BJ (cell line): Measurements from ENCODE around the gene JAG1. TPM values are rescaled to one million over a fixed set of nuclear protein-coding genes. Genes with fewer than 3 reads are reported as not detected.

Source experiments
- CTCF ChIA-PET: fragments of 350-600 bp; formaldehyde crosslinking; extraction: SDS; loops from one replicate; lab custom pipeline; 2021; ENCODE audit warnings: antibody characterized with exemption, inconsistent platforms; lab: Yijun Ruan, JAX
- POLR2A ChIA-PET: fragments of 300-600 bp; sonication (Branson Sonifier 250); formaldehyde crosslinking; extraction: SDS; loops from one replicate; lab custom pipeline; 2021; ENCODE audit warnings: antibody characterized with exemption; lab: Charles Lee
- DNase-seq: peaks from one replicate; pipeline ENCODE4 v3.0.0-alpha.2; 2011; ENCODE audit warnings: low read depth
- H3K27me3 ChIP-seq: 2 replicates; pipeline ENCODE4 v1.6.0; 2011; ENCODE audit warnings: low read length; ENCODE audit not compliant: control insufficient read depth, insufficient read depth
- H3K36me3 ChIP-seq: 2 replicates; pipeline ENCODE4 v1.5.1; 2011; ENCODE audit warnings: low read length; ENCODE audit not compliant: control insufficient read depth, insufficient read depth
- H3K4me3 ChIP-seq: 2 replicates; pipeline ENCODE4 v1.5.1; 2011; ENCODE audit warnings: low read depth, mild to moderate bottlenecking, control low read depth, low read length
- CTCF ChIP-seq: IDR thresholded peaks from 2 replicates; pipeline ENCODE4 v1.5.1; 2011; ENCODE audit warnings: low read depth, mild to moderate bottlenecking, control low read depth, inconsistent platforms, low read length, moderate library complexity; ENCODE audit not compliant: insufficient read depth
- polyA plus RNA-seq: library from polyadenylated mRNA; depleted of rRNA; stranded (reverse); fragments of >200 nt; gene quantifications from 2 replicates; pipeline ENCODE4 v1.2.3, GENCODE V29; 2011

The JAG1 gene
- polyA plus RNA-seq, 1 experiment, result 19.9 TPM

GRCh38 chr20:10655720-10656669 is 17.8 kb downstream of the JAG1 start:
- H3K4me3 ChIP-seq, result no peak overlapping the region
- no peak for TF ChIP-seq CTCF
- H3K36me3 ChIP-seq, result peaks cover 8% of the 10 kb centered on the region
- ChIA-PET CTCF (interaction anchor here (1.1 kb wide), 1 partner anchor 119 kb away, joined by 3 read pairs; no protein-coding TSS in a partner anchor), POLR2A (no interaction called here)
- no peaks in the 10 kb centered on the region for H3K27me3 ChIP-seq
- DNase-seq, result no peak

- TF ChIP-seq CTCF, result no peak
- POLR2A ChIA-PET, result no interaction called here
- CTCF ChIA-PET, result no interaction called here
- Histone ChIP-seq H3K36me3 (peaks cover 5% of the 10 kb centered on the region; the same call in 1 of the 2 replicates), H3K4me3 (no peak overlapping the region), H3K27me3 (no peaks in the 10 kb centered on the region)
- DNase-seq, result no peak
These were observed 19.2 kb downstream of the JAG1 start for GRCh38 chr20:10654630-10655029.

GRCh38 chr20:10654250-10654610 is 19.6 kb downstream of the JAG1 start:
- peaks cover 5% of the 10 kb centered on the region; the same call in 1 of the 2 replicates for H3K36me3 ChIP-seq
- no peak overlapping the region for H3K4me3 ChIP-seq
- DNase-seq, result no peak
- H3K27me3 ChIP-seq, result no peaks in the 10 kb centered on the region
- ChIA-PET POLR2A (no interaction called here), CTCF (no interaction called here)
- TF ChIP-seq CTCF, result no peak

GRCh38 chr20:10653599-10654249 is 20.1 kb downstream of the JAG1 start:
- Histone ChIP-seq H3K4me3 (no peak overlapping the region), H3K36me3 (peaks cover 5% of the 10 kb centered on the region; the same call in 1 of the 2 replicates), H3K27me3 (no peaks in the 10 kb centered on the region)
- TF ChIP-seq CTCF, result no peak
- ChIA-PET POLR2A (no interaction called here), CTCF (no interaction called here)
- DNase-seq, result no peak

GRCh38 chr20:10652660-10653261 is 21.0 kb downstream of the JAG1 start:
- no peak overlapping the region for H3K4me3 ChIP-seq
- TF ChIP-seq CTCF, result no peak
- no peaks in the 10 kb centered on the region for H3K27me3 ChIP-seq
- CTCF ChIA-PET, result interaction anchor here (1.7 kb wide), 1 partner anchor 100 kb away, joined by 3 read pairs; no protein-coding TSS in a partner anchor
- no peak for DNase-seq
- POLR2A ChIA-PET, result no interaction called here
- peaks cover 11% of the 10 kb centered on the region for H3K36me3 ChIP-seq
